Loucy (cell line): Measurements from ENCODE around the gene SORT1.

Experiments used
- H2AFZ ChIP-seq: fragments of 200-600 bp; sonication (generic); 2 replicates; pipeline ENCODE4 v1.6.0; 2016; ENCODE audit warnings: antibody characterized with exemption, mild to moderate bottlenecking, low read length, moderate library complexity
- H3F3A ChIP-seq: fragments of 200-600 bp; 2 replicates; pipeline ENCODE4 v1.6.0; 2016; ENCODE audit warnings: antibody characterized with exemption, low read depth, mild to moderate bottlenecking
- H3K27me3 ChIP-seq: fragments of 200-600 bp; sonication (generic); 2 replicates; pipeline ENCODE4 v1.6.1; 2014; ENCODE audit warnings: low read length, mild to moderate bottlenecking; ENCODE audit not compliant: insufficient read depth, poor library complexity, severe bottlenecking
- H3K36me3 ChIP-seq: fragments of 200-600 bp; sonication (generic); 2 replicates; pipeline ENCODE4 v1.6.1; 2016; ENCODE audit warnings: low read length; ENCODE audit not compliant: insufficient read depth
- H3K4me1 ChIP-seq: fragments of 200-600 bp; sonication (generic); 2 replicates; pipeline ENCODE4 v1.5.1; 2014; ENCODE audit warnings: low read length, mild to moderate bottlenecking; ENCODE audit not compliant: insufficient read depth, poor library complexity, severe bottlenecking
- H3K4me2 ChIP-seq: fragments of 200-600 bp; sonication (generic); 2 replicates; pipeline ENCODE4 v1.6.0; 2014; ENCODE audit warnings: antibody characterized with exemption, low read length, low read depth, mild to moderate bottlenecking; ENCODE audit not compliant: poor library complexity, severe bottlenecking
- H3K4me3 ChIP-seq: fragments of 200-600 bp; sonication (generic); 2 replicates; pipeline ENCODE4 v1.5.1; 2014; ENCODE audit warnings: low read length, mild to moderate bottlenecking, mixed read lengths; ENCODE audit not compliant: poor library complexity, severe bottlenecking
- H3K79me2 ChIP-seq: fragments of 200-600 bp; sonication (generic); 2 replicates; pipeline ENCODE4 v1.6.1; 2014; ENCODE audit warnings: low read length; ENCODE audit not compliant: insufficient read depth
- H3K9ac ChIP-seq: fragments of 200-600 bp; sonication (generic); 2 replicates; pipeline ENCODE4 v1.6.0; 2014; ENCODE audit warnings: mild to moderate bottlenecking, low read depth, low read length, moderate library complexity; ENCODE audit not compliant: poor library complexity, severe bottlenecking
- H3K9me2 ChIP-seq: fragments of 200-600 bp; sonication (generic); replicated peaks from 2 replicates; pipeline ENCODE4 v1.6.1; 2016; ENCODE audit warnings: low read depth, low read length, mixed read lengths
- H3K9me3 ChIP-seq: fragments of 200-600 bp; sonication (generic); 2 replicates; pipeline ENCODE4 v1.6.1; 2014; ENCODE audit warnings: mild to moderate bottlenecking, antibody characterized with exemption, low read length, low read depth; ENCODE audit not compliant: insufficient read depth
- H4K20me1 ChIP-seq: fragments of 200-600 bp; sonication (generic); 2 replicates; pipeline ENCODE4 v1.6.0; 2014; ENCODE audit warnings: antibody characterized with exemption, low read length, mild to moderate bottlenecking; ENCODE audit not compliant: insufficient read depth, poor library complexity, severe bottlenecking
- CTCF ChIP-seq: fragments of 200-600 bp; sonication (generic); conservative IDR thresholded peaks from 2 replicates; pipeline ENCODE4 v1.5.1; 2014; ENCODE audit warnings: mild to moderate bottlenecking, antibody characterized with exemption, low read length
- EZH2phosphoT487 ChIP-seq: fragments of 200-600 bp; IDR thresholded peaks from 2 replicates; pipeline ENCODE4 v1.6.1; 2018; ENCODE audit warnings: antibody characterized with exemption, mild to moderate bottlenecking, moderate library complexity, borderline replicate concordance

The SORT1 gene

GRCh38 chr1:109295712-109296415, 101.9 kb downstream of the SORT1 start:
- TF ChIP-seq CTCF (peak; percentile 16; the same call in 1 of the 2 replicates), EZH2phosphoT487 (no peak)
- no peaks in the 10 kb centered on the region for H3K4me1 ChIP-seq
- H3K27me3 ChIP-seq = no peaks in the 10 kb centered on the region

GRCh38 chr1:109294481-109294880, 103.2 kb downstream of the SORT1 start:
- Histone ChIP-seq H3K9me2 (no peaks in the 10 kb centered on the region), H3K4me2 (no peak overlapping the region), H3K36me3 (no peaks in the 10 kb centered on the region), H3K27me3 (no peaks in the 10 kb centered on the region), H3K79me2 (no peaks in the 10 kb centered on the region), H4K20me1 (no peaks in the 10 kb centered on the region), H3K9me3 (no peaks in the 10 kb centered on the region), H3K9ac (no peak overlapping the region), H3F3A (no peaks in the 10 kb centered on the region), H2AFZ (no peak overlapping the region), H3K4me1 (no peaks in the 10 kb centered on the region), H3K4me3 (no peak overlapping the region)
- TF ChIP-seq EZH2phosphoT487 (no peak), CTCF (no peak)

More at GRCh38 chr1:109295712-109296415, 101.9 kb downstream of the SORT1 start:
- Histone ChIP-seq H4K20me1 (no peaks in the 10 kb centered on the region), H3K9me2 (no peaks in the 10 kb centered on the region), H3K9ac (no peak overlapping the region), H2AFZ (no peak overlapping the region), H3K4me2 (no peak overlapping the region), H3K36me3 (no peaks in the 10 kb centered on the region), H3K9me3 (no peaks in the 10 kb centered on the region), H3K4me3 (no peak overlapping the region), H3F3A (no peaks in the 10 kb centered on the region), H3K79me2 (no peaks in the 10 kb centered on the region)

- Histone ChIP-seq H3K36me3 (no peaks in the 10 kb centered on the region), H3F3A (no peaks in the 10 kb centered on the region), H3K9ac (no peak overlapping the region), H4K20me1 (no peaks in the 10 kb centered on the region), H3K27me3 (no peaks in the 10 kb centered on the region), H3K9me2 (no peaks in the 10 kb centered on the region), H3K4me3 (no peak overlapping the region), H2AFZ (no peak overlapping the region), H3K9me3 (no peaks in the 10 kb centered on the region), H3K4me1 (no peaks in the 10 kb centered on the region), H3K79me2 (no peaks in the 10 kb centered on the region), H3K4me2 (no peak overlapping the region)
- TF ChIP-seq CTCF (no peak), EZH2phosphoT487 (no peak)
These were observed 104.7 kb downstream of the SORT1 start for GRCh38 chr1:109293026-109293425.
